Omental fat pad (tissue), 4 donors: ENCODE data around the gene ANKS1B. TPM values are rescaled to one million over a fixed set of nuclear protein-coding genes. Genes with fewer than 3 reads are reported as not detected.

ENCODE experiments used
- ATAC-seq: fragments of 150-250 bp; one replicate; pipeline ENCODE4 v1.9.1; 2016; ENCODE audit warnings: mild to moderate bottlenecking, moderate library complexity; ENCODE audit not compliant: low FRiP score
- DNase-seq: peaks from one replicate; pipeline ENCODE4 v3.0.0-alpha.2; 2019; ENCODE audit warnings: low spot score
- total RNA-seq, 4 donors: library from RNA; depleted of rRNA; stranded (reverse); fragments of >200 nt; gene quantifications; one replicate each; pipeline ENCODE4 v1.1.0, GENCODE V29; 2016
- TF ChIP-seq, protein P1 (sequence below), 3 donors: fragments of 450-650 bp; IDR thresholded peaks; one replicate each; pipeline ENCODE4 v1.5.1; 2016 to 2017; ENCODE audit warnings: antibody characterized with exemption in 3 of 3, mild to moderate bottlenecking in 3 of 3, moderate library complexity in 2 of 3

Gene ANKS1B
- total RNA-seq, 4 donors from 2014 or later = 5.5 to 26.4 (median 7.6) TPM

GRCh38 chr12:98797200-98797599, 1187.5 kb downstream of the ANKS1B start:
- ATAC-seq (no peak), DNase-seq (no peak)
- TF ChIP-seq, protein P1, sequence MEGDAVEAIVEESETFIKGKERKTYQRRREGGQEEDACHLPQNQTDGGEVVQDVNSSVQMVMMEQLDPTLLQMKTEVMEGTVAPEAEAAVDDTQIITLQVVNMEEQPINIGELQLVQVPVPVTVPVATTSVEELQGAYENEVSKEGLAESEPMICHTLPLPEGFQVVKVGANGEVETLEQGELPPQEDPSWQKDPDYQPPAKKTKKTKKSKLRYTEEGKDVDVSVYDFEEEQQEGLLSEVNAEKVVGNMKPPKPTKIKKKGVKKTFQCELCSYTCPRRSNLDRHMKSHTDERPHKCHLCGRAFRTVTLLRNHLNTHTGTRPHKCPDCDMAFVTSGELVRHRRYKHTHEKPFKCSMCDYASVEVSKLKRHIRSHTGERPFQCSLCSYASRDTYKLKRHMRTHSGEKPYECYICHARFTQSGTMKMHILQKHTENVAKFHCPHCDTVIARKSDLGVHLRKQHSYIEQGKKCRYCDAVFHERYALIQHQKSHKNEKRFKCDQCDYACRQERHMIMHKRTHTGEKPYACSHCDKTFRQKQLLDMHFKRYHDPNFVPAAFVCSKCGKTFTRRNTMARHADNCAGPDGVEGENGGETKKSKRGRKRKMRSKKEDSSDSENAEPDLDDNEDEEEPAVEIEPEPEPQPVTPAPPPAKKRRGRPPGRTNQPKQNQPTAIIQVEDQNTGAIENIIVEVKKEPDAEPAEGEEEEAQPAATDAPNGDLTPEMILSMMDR (IDR thresholded peaks at IDR 0.05) = no peak

DNA sequence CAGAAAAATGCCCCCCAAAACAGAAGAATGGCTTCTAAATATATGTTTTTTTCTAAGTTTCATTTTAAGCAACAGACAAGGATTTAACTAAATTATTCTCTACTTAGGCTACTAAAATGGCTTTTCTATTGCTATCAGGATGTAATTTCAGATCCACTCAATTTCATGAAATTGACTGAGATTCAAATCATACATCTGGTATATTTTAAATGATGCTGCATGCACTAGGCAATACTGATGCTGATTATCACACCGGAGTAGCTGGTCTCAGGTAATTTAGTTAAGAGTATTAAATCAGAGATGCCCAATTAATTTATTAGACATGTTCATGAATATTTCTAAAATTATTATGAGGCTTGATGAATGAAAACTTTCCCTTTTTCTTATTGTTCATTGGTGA, 1188.0 kb downstream of the ANKS1B start:
- TF ChIP-seq, protein P1 (IDR thresholded peaks at IDR 0.05) = no peak
- no peak for ATAC-seq
- DNase-seq = no peak

DNA sequence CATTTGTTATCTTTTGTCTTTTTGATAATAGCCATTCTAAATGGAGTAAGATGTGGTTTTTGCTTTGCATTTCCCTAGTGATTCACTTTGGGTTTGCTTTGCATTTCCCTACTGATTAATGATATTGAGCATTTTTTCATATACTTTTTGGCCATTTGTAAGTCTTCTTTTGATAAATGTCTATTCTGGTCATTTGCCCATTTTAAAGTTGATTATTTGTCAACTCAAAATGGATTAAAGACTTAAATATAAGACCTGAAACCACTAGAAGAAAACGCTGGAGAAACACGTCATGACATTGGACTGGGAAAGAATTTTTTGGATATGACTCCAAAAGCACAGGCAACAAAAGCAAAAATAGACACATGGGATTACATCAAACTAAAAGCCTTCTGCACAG, 1191.6 kb downstream of the ANKS1B start:
- no peak for DNase-seq
- no peak for ATAC-seq
- TF ChIP-seq, protein P1 (IDR thresholded peaks at IDR 0.05) = no peak

DNA sequence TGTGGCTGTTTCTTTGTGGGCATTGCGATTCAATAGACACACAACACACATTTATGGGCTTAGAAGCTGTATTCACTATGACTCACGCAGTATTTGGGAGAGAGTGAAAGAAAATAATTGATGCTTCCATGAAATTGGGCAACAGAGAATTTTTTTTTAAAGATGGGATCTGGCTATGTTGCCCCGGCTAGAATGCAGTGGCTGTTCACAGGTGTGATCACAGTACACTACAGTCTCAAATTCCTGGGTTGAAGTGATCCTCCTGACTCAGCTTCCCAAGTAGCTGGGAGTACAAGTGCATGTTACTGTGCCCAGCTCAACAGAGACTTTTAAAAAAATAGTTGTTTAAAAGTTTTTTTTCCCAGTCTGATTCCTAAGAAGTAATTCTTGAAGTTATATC, 1193.3 kb downstream of the ANKS1B start:
- ATAC-seq = no peak
- no peak for DNase-seq
- TF ChIP-seq, protein P1 (IDR thresholded peaks at IDR 0.05) = no peak

- ATAC-seq = no peak
- no peak for DNase-seq
- TF ChIP-seq, protein P1 (IDR thresholded peaks at IDR 0.05) = no peak
Measured at GRCh38 chr12:98788396-98788795, 1196.3 kb downstream of the ANKS1B start.

DNA sequence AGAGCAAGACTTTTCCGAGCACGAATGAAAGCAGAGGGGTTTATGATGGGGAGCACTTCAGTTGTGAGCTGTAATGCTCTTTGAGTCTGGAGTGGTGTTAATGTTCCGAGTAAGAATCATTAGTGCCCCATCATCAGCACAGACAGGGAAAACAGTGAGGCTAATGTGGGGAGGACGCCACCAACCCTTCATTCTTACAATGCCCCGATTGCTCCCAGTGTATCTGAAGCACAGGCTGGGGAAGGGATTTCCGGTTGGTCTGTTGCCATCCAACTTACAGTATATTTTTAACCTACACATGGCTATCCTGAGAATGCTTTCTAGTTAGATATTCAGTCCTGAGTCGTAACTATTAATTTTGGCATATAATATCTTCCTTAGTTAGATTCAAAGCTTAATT, 1198.1 kb downstream of the ANKS1B start:
- TF ChIP-seq, protein P1 (IDR thresholded peaks at IDR 0.05) = no peak
- DNase-seq (no peak), ATAC-seq (no peak)

DNA sequence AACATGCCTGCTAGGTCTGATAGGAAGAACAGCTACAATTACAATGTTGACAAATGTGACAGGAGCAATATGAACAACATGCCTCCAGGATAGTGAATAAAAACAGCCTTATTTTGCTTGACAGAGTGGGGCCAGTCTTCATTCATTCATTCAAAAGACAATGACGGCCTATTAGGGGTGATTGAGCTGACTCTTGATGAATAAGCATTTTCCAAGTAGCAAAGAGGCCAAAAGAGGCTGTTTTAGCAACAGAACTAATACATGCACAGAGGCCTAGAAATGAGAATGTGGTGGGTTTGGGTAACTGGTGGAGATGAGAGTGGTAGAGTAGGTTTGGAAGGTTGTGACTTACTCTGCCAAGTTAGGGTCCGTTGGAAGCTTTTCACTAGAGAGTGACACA, 1201.3 kb downstream of the ANKS1B start:
- no peak for DNase-seq
- TF ChIP-seq, protein P1 (IDR thresholded peaks at IDR 0.05) = no peak
- no peak for ATAC-seq
